Spleen (tissue), 11 donors: ENCODE data around the gene SHF. TPM values are rescaled to one million over a fixed set of nuclear protein-coding genes. Genes with fewer than 3 reads are reported as not detected.

Experiments
- DNase-seq: peaks from one replicate; pipeline ENCODE4 v3.0.0-alpha.2; 2020
- H3K27ac ChIP-seq, 8 donors: fragments of 200-600 bp; sonication (generic) in 7 of 8; 1 replicate in 4 of 8; 2 replicates in 4 of 8; pipeline versions ENCODE4 v1.5.0 to v1.8.0; 2016 to 2021; ENCODE audit warnings: inconsistent platforms in 4 of 8, mild to moderate bottlenecking in 4 of 8, moderate library complexity in 1 of 8
- H3K27me3 ChIP-seq, 7 donors: fragments of 200-600 bp; sonication (generic) in 6 of 7; replicated peaks in 1 of 7; 1 replicate in 4 of 7; 2 replicates in 3 of 7; pipeline versions ENCODE4 v1.5.0 to v1.8.0; 2016 to 2021; ENCODE audit warnings: inconsistent platforms in 3 of 7, mild to moderate bottlenecking in 1 of 7
- H3K36me3 ChIP-seq, 6 donors: fragments of 200-600 bp; sonication (generic) in 5 of 6; 1 replicate in 4 of 6; 2 replicates in 2 of 6; pipeline versions ENCODE4 v1.5.0 to v1.8.0; 2016 to 2021; ENCODE audit warnings: inconsistent platforms in 2 of 6
- H3K4me1 ChIP-seq, 6 donors: fragments of 200-600 bp; sonication (generic) in 5 of 6; 1 replicate in 3 of 6; 2 replicates in 3 of 6; pipeline versions ENCODE4 v1.5.0 to v1.8.0; 2016 to 2021; ENCODE audit warnings: inconsistent platforms in 3 of 6
- H3K4me3 ChIP-seq, 8 donors: fragments of 200-600 bp; sonication (generic) in 7 of 8; 1 replicate in 4 of 8; 2 replicates in 4 of 8; pipeline versions ENCODE4 v1.5.0 to v1.8.0; 2016 to 2021; ENCODE audit warnings: inconsistent platforms in 4 of 8, mild to moderate bottlenecking in 4 of 8, moderate library complexity in 2 of 8
- H3K9me3 ChIP-seq, 8 donors: fragments of 200-600 bp; sonication (generic) in 7 of 8; 1 replicate in 4 of 8; 2 replicates in 4 of 8; pipeline versions ENCODE4 v1.5.0 to v1.8.0; 2016 to 2021; ENCODE audit warnings: inconsistent platforms in 4 of 8
- POLR2A ChIP-seq, 3 donors: fragments of 450-650 bp; IDR thresholded peaks; one replicate each; pipeline ENCODE4 v1.5.1; 2017; ENCODE audit warnings: antibody characterized with exemption in 3 of 3, mild to moderate bottlenecking in 1 of 3
- POLR2AphosphoS5 ChIP-seq, 3 donors: sonication (generic); formaldehyde crosslinking; IDR thresholded peaks; one replicate each; pipeline ENCODE4 v1.5.1; 2017; ENCODE audit warnings: antibody characterized with exemption in 3 of 3
- WGBS, 5 donors: extraction: QIAGEN DNeasy Blood & Tissue Kit in 3 of 5; methylation state at CpG; one replicate each; pipeline versions ENCODE4 v1.1.5 to v1.1.7; 2013 to 2018; 5-methylcytosine and 5-hydroxymethylcytosine counted together
- intact Hi-C: fragments of 100-400 bp; cut with DNase I; formaldehyde crosslinking; loops from one replicate; pipeline ENCODE4 v1.15.0; 2023; ENCODE audit warnings: low total_unique reads
- polyA plus RNA-seq, 3 donors: library from polyadenylated mRNA; stranded (reverse); fragments of 200-250 nt; gene quantifications; one replicate each; pipeline ENCODE4 v1.2.1, GENCODE V29; 2013
- total RNA-seq, 7 donors: library from RNA; depleted of rRNA in 3 of 7; stranded (reverse); fragments of >200 nt in 3 of 7; fragmentation: NEBNext Ultra II Directional in 4 of 7; extraction: Animal tissue kit (Norgen Biotek cat#: 25700) in 4 of 7; gene quantifications; one replicate each; pipeline versions ENCODE4 v1.1.0 to v1.2.1, GENCODE V29; 2016 to 2021
- TF ChIP-seq, protein P1 (sequence below), 11 experiments: fragments of 200-600 bp in 7 of 11; fragments of 450-650 bp in 4 of 11; sonication (generic) in 4 of 11; IDR thresholded peaks in 8 of 11; conservative IDR thresholded peaks in 3 of 11; 1 replicate in 7 of 11; 2 replicates in 4 of 11; pipeline versions ENCODE4 v1.4.0 to v1.8.0; 2016 to 2021; ENCODE audit warnings: antibody characterized with exemption in 11 of 11, inconsistent platforms in 4 of 11, mild to moderate bottlenecking in 1 of 11
- donor health status: healthy with polysubstance abuse.
- donor health status: DM: no; HTN: no; CAD: no; lungs with moderate emphysema.
- donor health status: DM: no; HTN: no; CAD: no.
- donor health status: Bipolar disorder and iron deficiency.
- donor health status: healthy.
- donor health status: DM: no; HTN: no; CAD: no.
- donor health status: DM: yes; HTN: yes; CAD: no.

Gene SHF
- total and polyA plus RNA-seq, 10 donors = 1.9 to 8.8 (median 5.7) TPM

- 0 to 8% (median 5%) methylated on average over 2 of the region's 2 CpGs for WGBS, 5 donors
- no peak for DNase-seq
- Histone ChIP-seq H3K9me3 (no peaks in the 10 kb centered on the region), H3K27me3 (peaks cover 0 to 13% (median 0%) of the 10 kb centered on the region in 7 donors), H3K4me3 (no peak overlapping the region), H3K27ac (no peak overlapping the region), H3K4me1 (peaks cover 0 to 20% (median 3%) of the 10 kb centered on the region in 6 donors), H3K36me3 (no peaks in the 10 kb centered on the region)
- TF ChIP-seq, protein P1, sequence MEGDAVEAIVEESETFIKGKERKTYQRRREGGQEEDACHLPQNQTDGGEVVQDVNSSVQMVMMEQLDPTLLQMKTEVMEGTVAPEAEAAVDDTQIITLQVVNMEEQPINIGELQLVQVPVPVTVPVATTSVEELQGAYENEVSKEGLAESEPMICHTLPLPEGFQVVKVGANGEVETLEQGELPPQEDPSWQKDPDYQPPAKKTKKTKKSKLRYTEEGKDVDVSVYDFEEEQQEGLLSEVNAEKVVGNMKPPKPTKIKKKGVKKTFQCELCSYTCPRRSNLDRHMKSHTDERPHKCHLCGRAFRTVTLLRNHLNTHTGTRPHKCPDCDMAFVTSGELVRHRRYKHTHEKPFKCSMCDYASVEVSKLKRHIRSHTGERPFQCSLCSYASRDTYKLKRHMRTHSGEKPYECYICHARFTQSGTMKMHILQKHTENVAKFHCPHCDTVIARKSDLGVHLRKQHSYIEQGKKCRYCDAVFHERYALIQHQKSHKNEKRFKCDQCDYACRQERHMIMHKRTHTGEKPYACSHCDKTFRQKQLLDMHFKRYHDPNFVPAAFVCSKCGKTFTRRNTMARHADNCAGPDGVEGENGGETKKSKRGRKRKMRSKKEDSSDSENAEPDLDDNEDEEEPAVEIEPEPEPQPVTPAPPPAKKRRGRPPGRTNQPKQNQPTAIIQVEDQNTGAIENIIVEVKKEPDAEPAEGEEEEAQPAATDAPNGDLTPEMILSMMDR (IDR thresholded peaks at IDR 0.05 in 8 of 11, conservative IDR thresholded peaks at IDR 0.05 in 3 of 11) = peak; percentile 14 to 76 (median 57)
- TF ChIP-seq POLR2A (IDR thresholded peaks at IDR 0.05) = no peak
- intact Hi-C loops = no loop called here
Observed at GRCh38 chr15:45205192-45205591, 17.4 kb upstream of the SHF start.

DNA sequence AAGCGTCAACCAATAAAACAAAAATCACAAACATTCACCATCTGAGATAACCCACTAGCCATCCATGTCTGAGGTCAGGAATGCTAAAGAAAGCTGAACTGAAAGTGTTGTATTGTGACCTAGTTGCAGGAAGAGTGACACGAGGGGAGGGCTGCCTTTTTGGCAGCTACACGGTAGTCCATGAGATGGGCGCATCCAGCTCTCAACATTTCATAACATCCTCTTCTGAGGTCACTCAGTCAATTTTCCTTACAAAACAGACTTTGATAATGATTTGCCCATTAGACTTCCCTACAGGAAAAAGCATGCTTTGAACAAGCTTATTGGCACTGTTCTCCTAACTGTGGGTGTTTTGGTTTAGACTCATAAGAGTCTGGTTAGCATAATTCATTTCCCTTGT lies 15.4 kb upstream of the SHF start:
- Histone ChIP-seq H3K36me3 (no peaks in the 10 kb centered on the region), H3K9me3 (no peaks in the 10 kb centered on the region), H3K4me3 (no peak overlapping the region), H3K27ac (no peak overlapping the region), H3K27me3 (peaks cover 0 to 3% (median 0%) of the 10 kb centered on the region in 7 donors), H3K4me1 (peaks cover 0 to 35% (median 12%) of the 10 kb centered on the region in 6 donors)
- DNase-seq = no peak
- TF ChIP-seq POLR2AphosphoS5 (IDR thresholded peaks at IDR 0.05) (no peak), POLR2A (IDR thresholded peaks at IDR 0.05) (no peak)
- TF ChIP-seq, protein P1 (IDR thresholded peaks at IDR 0.05 in 8 of 11, conservative IDR thresholded peaks at IDR 0.05 in 3 of 11) = no peak
- 34 to 57% (median 41%) methylated on average over 4 of the region's 4 CpGs for WGBS, 5 donors
- intact Hi-C loops = no loop called here

DNA sequence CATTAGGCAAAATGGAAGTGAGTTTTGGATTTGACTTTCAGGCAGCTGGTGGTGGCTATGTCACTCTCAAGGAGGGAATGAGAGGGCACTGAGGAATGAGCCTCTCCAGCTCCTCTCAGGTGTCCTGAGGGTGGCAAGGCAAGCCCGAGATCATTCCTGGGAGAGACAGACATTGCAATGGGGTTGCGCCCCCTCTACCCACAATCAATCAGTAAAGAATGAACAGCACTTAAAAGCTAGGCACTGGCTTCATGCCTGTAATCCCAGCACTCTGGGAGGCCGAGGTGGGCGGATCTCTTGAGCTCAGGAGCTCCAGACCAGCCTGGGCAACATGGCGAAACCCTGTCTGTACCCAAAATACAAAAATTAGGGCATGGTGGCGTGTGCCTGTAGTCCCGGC lies 14.1 kb upstream of the SHF start:
- no peak overlapping the region for H3K4me3 ChIP-seq
- intact Hi-C loops = no loop called here
- WGBS, 5 donors = 86 to 95% (median 94%) methylated on average over 5 to 7 of the region's 7 CpGs
- DNase-seq = no peak
- H3K27ac ChIP-seq = peak overlapping the region in 4 of 8 donors; percentile 96 to 99 (median 98)
- no peaks in the 10 kb centered on the region for H3K36me3 ChIP-seq
- no peaks in the 10 kb centered on the region for H3K9me3 ChIP-seq
- H3K27me3 ChIP-seq = peaks cover 0 to 3% (median 0%) of the 10 kb centered on the region in 7 donors
- TF ChIP-seq POLR2AphosphoS5 (IDR thresholded peaks at IDR 0.05) (no peak), POLR2A (IDR thresholded peaks at IDR 0.05) (no peak)
- TF ChIP-seq, protein P1 (IDR thresholded peaks at IDR 0.05 in 8 of 11, conservative IDR thresholded peaks at IDR 0.05 in 3 of 11) = no peak
- peaks cover 0 to 44% (median 16%) of the 10 kb centered on the region in 6 donors for H3K4me1 ChIP-seq

GRCh38 chr15:45201557-45201859 lies 13.7 kb upstream of the SHF start:
- WGBS, 5 donors = 77 to 87% (median 79%) methylated on average over 3 of the region's 3 CpGs
- H3K9me3 ChIP-seq = no peaks in the 10 kb centered on the region
- H3K27me3 ChIP-seq = peaks cover 0 to 3% (median 0%) of the 10 kb centered on the region in 7 donors
- DNase-seq = no peak
- peak overlapping the region in 2 of 8 donors; percentile 67 to 82 for H3K4me3 ChIP-seq
- H3K4me1 ChIP-seq = peaks cover 0 to 44% (median 16%) of the 10 kb centered on the region in 6 donors
- intact Hi-C loops = no loop called here
- H3K27ac ChIP-seq = peak overlapping the region; percentile 85 to 99 (median 96)
- no peaks in the 10 kb centered on the region for H3K36me3 ChIP-seq
- TF ChIP-seq POLR2AphosphoS5 (IDR thresholded peaks at IDR 0.05) (no peak), POLR2A (IDR thresholded peaks at IDR 0.05) (no peak)
- TF ChIP-seq, protein P1 (IDR thresholded peaks at IDR 0.05 in 8 of 11, conservative IDR thresholded peaks at IDR 0.05 in 3 of 11) = no peak
